SK-N-SH (cell line): ENCODE results near the gene ERC1. TPM values are rescaled to one million over a fixed set of nuclear protein-coding genes. Genes with fewer than 3 reads are reported as not detected.
A peak's percentile ranks its signal among the peaks of the same experiment; 100 is the strongest.

Source experiments
- CTCF ChIA-PET: fragments of 300-600, 350-600 bp; formaldehyde crosslinking; extraction: SDS; loops from one replicate; lab custom pipeline; 2021; lab: Yijun Ruan, JAX
- POLR2A ChIA-PET: fragments of 350-600 bp; sonication (Branson Sonifier 250); formaldehyde crosslinking; extraction: SDS; loops from one replicate; lab custom pipeline; 2020; ENCODE audit warnings: antibody characterized with exemption, inconsistent platforms; lab: Yijun Ruan, JAX
- DNase-seq: peaks from one replicate; pipeline ENCODE4 v3.0.0; 2012
- H2AFZ ChIP-seq: fragments of 200-600 bp; sonication (generic); 2 replicates; pipeline ENCODE4 v1.8.1; 2016; ENCODE audit warnings: antibody characterized with exemption, mild to moderate bottlenecking, low read depth
- H3F3A ChIP-seq: fragments of 200-600 bp; sonication (generic); replicated peaks from 2 replicates; pipeline ENCODE3; 2016; ENCODE audit warnings: antibody characterized with exemption, mild to moderate bottlenecking; ENCODE audit not compliant: insufficient read depth
- H3K27ac ChIP-seq, 2 experiments: fragments of 200-500 bp in 1 of 2; fragments of 200-600 bp in 1 of 2; sonication (Bioruptor generic) in 1 of 2; sonication (generic), shearing (Covaris generic) in 1 of 2; 2 replicates each; pipeline versions ENCODE4 v1.5.1 to v1.6.1; 2014 to 2016; ENCODE audit warnings: low read depth in 2 of 2, inconsistent platforms in 1 of 2, low read length in 1 of 2, mild to moderate bottlenecking in 1 of 2, mixed read lengths in 1 of 2
- H3K27me3 ChIP-seq: fragments of 200-600 bp; sonication (generic), shearing (Covaris generic); 2 replicates; pipeline ENCODE4 v1.6.1; 2016; ENCODE audit warnings: mixed run types; ENCODE audit not compliant: insufficient read depth
- H3K36me3 ChIP-seq, 2 experiments: fragments of 200-500 bp in 1 of 2; fragments of 200-600 bp in 1 of 2; sonication (Bioruptor generic) in 1 of 2; sonication (generic) in 1 of 2; replicated peaks in 1 of 2; 2 replicates each; pipeline versions ENCODE3 to v1.5.1; 2014 to 2016; ENCODE audit warnings: low read length in 1 of 2, mild to moderate bottlenecking in 1 of 2; ENCODE audit not compliant: insufficient read depth in 2 of 2, control insufficient read depth in 1 of 2
- H3K4me1 ChIP-seq, 2 experiments: fragments of 200-500 bp in 1 of 2; fragments of 200-600 bp in 1 of 2; sonication (Bioruptor generic) in 1 of 2; sonication (generic), shearing (Covaris generic) in 1 of 2; 2 replicates each; pipeline versions ENCODE4 v1.5.1 to v1.6.1; 2014 to 2016; ENCODE audit warnings: low read depth in 1 of 2, low read length in 1 of 2, mixed run types in 1 of 2; ENCODE audit not compliant: insufficient read depth in 2 of 2, control insufficient read depth in 1 of 2
- H3K4me2 ChIP-seq: fragments of 200-600 bp; sonication (generic), shearing (Covaris generic); 2 replicates; pipeline ENCODE4 v1.6.1; 2017; ENCODE audit warnings: mixed run types
- H3K4me3 ChIP-seq, 2 experiments: fragments of 200-500 bp in 1 of 2; fragments of 200-600 bp in 1 of 2; sonication (Bioruptor generic) in 1 of 2; sonication (generic), shearing (Covaris generic) in 1 of 2; 2 replicates each; pipeline versions ENCODE4 v1.5.1 to v1.8.1; 2014 to 2016; ENCODE audit warnings: low read depth in 2 of 2, inconsistent platforms in 1 of 2, low read length in 1 of 2, mild to moderate bottlenecking in 1 of 2, mixed read lengths in 1 of 2, moderate library complexity in 1 of 2
- H3K79me2 ChIP-seq: fragments of 200-600 bp; sonication (generic); 2 replicates; pipeline ENCODE4 v1.8.1; 2017; ENCODE audit warnings: mild to moderate bottlenecking; ENCODE audit not compliant: insufficient read depth
- H3K9ac ChIP-seq: fragments of 200-600 bp; sonication (generic); 2 replicates; pipeline ENCODE4 v1.6.1; 2017; ENCODE audit warnings: mixed run types
- H3K9me2 ChIP-seq: fragments of 200-600 bp; sonication (generic); 2 replicates; pipeline ENCODE4 v1.6.1; 2017; ENCODE audit warnings: mixed run types
- H3K9me3 ChIP-seq: fragments of 200-600 bp; sonication (generic); 2 replicates; pipeline ENCODE4 v1.6.1; 2017; ENCODE audit warnings: mixed run types, mild to moderate bottlenecking, moderate library complexity
- H4K20me1 ChIP-seq: fragments of 200-600 bp; sonication (generic); 2 replicates; pipeline ENCODE4 v1.6.1; 2017; ENCODE audit warnings: mild to moderate bottlenecking, mixed run types; ENCODE audit not compliant: insufficient read depth
- ELF1 ChIP-seq: IDR thresholded peaks from 2 replicates; pipeline ENCODE4 v1.4.0; 2012
- EP300 ChIP-seq, 2 experiments: IDR thresholded peaks; 2 replicates each; pipeline versions ENCODE4 v1.4.0 to v1.6.1; 2012; ENCODE audit warnings: borderline replicate concordance in 1 of 2, low read depth in 1 of 2, low read length in 1 of 2
- EZH2phosphoT487 ChIP-seq: fragments of 200-600 bp; sonication (generic); IDR thresholded peaks from 2 replicates; pipeline ENCODE4 v1.6.1; 2017; ENCODE audit warnings: low read depth, mixed run types, mild to moderate bottlenecking, antibody characterized with exemption, moderate library complexity, borderline replicate concordance
- FOSL2 ChIP-seq: IDR thresholded peaks from 2 replicates; pipeline ENCODE4 v1.4.0; 2012; ENCODE audit warnings: low read depth, mild to moderate bottlenecking, moderate library complexity, borderline replicate concordance
- FOXJ3 ChIP-seq: sonication (generic); formaldehyde crosslinking; IDR thresholded peaks from 2 replicates; pipeline ENCODE4 v1.5.1; 2020; ENCODE audit warnings: mild to moderate bottlenecking, missing genetic modification reagents
- FOXM1 ChIP-seq: IDR thresholded peaks from 2 replicates; pipeline ENCODE4 v1.4.0; 2012; ENCODE audit warnings: low read depth, mild to moderate bottlenecking
- GATA2 ChIP-seq: sonication (generic); formaldehyde crosslinking; IDR thresholded peaks from 2 replicates; pipeline ENCODE4 v1.5.0; 2020; ENCODE audit warnings: mild to moderate bottlenecking, missing genetic modification reagents
- JUND ChIP-seq: IDR thresholded peaks from 2 replicates; pipeline ENCODE4 v1.4.0; 2012
- MXI1 ChIP-seq: IDR thresholded peaks from 2 replicates; pipeline ENCODE4 v1.6.1; 2012; ENCODE audit warnings: mild to moderate bottlenecking, low read depth, low read length, improper control_type of control experiment
- NRF1 ChIP-seq: IDR thresholded peaks from 2 replicates; pipeline ENCODE4 v1.6.1; 2012; ENCODE audit warnings: low read depth, mild to moderate bottlenecking, low read length
- PBX3 ChIP-seq: IDR thresholded peaks from 2 replicates; pipeline ENCODE4; 2012
- POLR2AphosphoS5 ChIP-seq: IDR thresholded peaks from 2 replicates; pipeline ENCODE4 v1.6.1; 2012; ENCODE audit warnings: low read depth, low read length
- RAD21 ChIP-seq: IDR thresholded peaks from 2 replicates; pipeline ENCODE4 v1.6.1; 2012; ENCODE audit warnings: mild to moderate bottlenecking, low read length
- RFX5 ChIP-seq: IDR thresholded peaks from 2 replicates; pipeline ENCODE4 v1.6.1; 2012; ENCODE audit warnings: mild to moderate bottlenecking, improper control_type of control experiment, low read length
- RXRA ChIP-seq: IDR thresholded peaks from 2 replicates; pipeline ENCODE4 v1.4.0; 2012; ENCODE audit warnings: low read depth, mild to moderate bottlenecking, borderline replicate concordance
- TCF12 ChIP-seq: IDR thresholded peaks from 2 replicates; pipeline ENCODE4 v1.4.0; 2012
- TEAD4 ChIP-seq: IDR thresholded peaks from 2 replicates; pipeline ENCODE4 v1.4.0; 2012; ENCODE audit warnings: mild to moderate bottlenecking, borderline replicate concordance; ENCODE audit not compliant: insufficient read depth
- USF2 ChIP-seq: fragments of 150-350 bp; IDR thresholded peaks from 2 replicates; pipeline ENCODE4 v1.6.1; 2017; ENCODE audit warnings: antibody characterized with exemption, low read length, low read depth, borderline replicate concordance
- WGBS: methylation state at CpG from one replicate; pipeline ENCODE4 v1.1.6; 2017; ENCODE audit warnings: low lambda C conversion rate; 5-methylcytosine and 5-hydroxymethylcytosine counted together
- polyA plus RNA-seq, 3 experiments: library from polyadenylated mRNA; depleted of rRNA; stranded (reverse); fragments of >200 nt; gene quantifications; 2 replicates each; pipeline ENCODE4 v1.2.3, GENCODE V29; 2012

ERC1 gene
- polyA plus RNA-seq, 1 of the 3 experiments (the other 2 are of a cell fraction), result 7.5 TPM

- TF ChIP-seq RAD21 (no peak), PBX3 (peak; percentile 98), USF2 (no peak), FOSL2 (peak; percentile 71; the same call in 1 of the 2 replicates), FOXJ3 (CRISPR knock-in tag) (no peak), RFX5 (no peak), TCF12 (peak; percentile 98), NRF1 (no peak)
These were observed 366.1 kb downstream of the ERC1 start (continued) for GRCh38 chr12:1357171-1357570.

- TF ChIP-seq ELF1, result no peak
- no peak for TF ChIP-seq MXI1
- TF ChIP-seq POLR2AphosphoS5, result no peak
- no peak for TF ChIP-seq EP300 (IDR thresholded peaks at IDR 0.05; ENCODE audit: borderline replicate concordance in 1 of 2, low read depth in 1 of 2, low read length in 1 of 2)
- no peak for TF ChIP-seq FOXM1
- no peak overlapping the region for H2AFZ ChIP-seq
- WGBS, result 95% methylated on average over 1 of the region's 1 CpG
- H3K4me2 ChIP-seq, result no peak overlapping the region
- H3K4me1 ChIP-seq, result peaks cover 5 to 8% of the 10 kb centered on the region in 2 experiments; a peak in 3 of 4 replicates
- peaks cover 28% of the 10 kb centered on the region for H3F3A ChIP-seq
- no peaks in the 10 kb centered on the region for H3K9me3 ChIP-seq
- H3K9me2 ChIP-seq, result no peaks in the 10 kb centered on the region
- H3K36me3 ChIP-seq, result no peaks in the 10 kb centered on the region
- H4K20me1 ChIP-seq, result no peaks in the 10 kb centered on the region
- DNase-seq, result no peak
- peak overlapping the region in 1 of 2 experiments; percentile 35; a peak in 1 of 4 replicates for H3K27ac ChIP-seq
- ChIA-PET CTCF (no interaction called here), POLR2A (no interaction called here)
- no peaks in the 10 kb centered on the region for H3K27me3 ChIP-seq
- H3K9ac ChIP-seq, result no peak overlapping the region
- H3K79me2 ChIP-seq, result no peaks in the 10 kb centered on the region
- no peak overlapping the region for H3K4me3 ChIP-seq
These were observed 366.7 kb downstream of the ERC1 start for GRCh38 chr12:1357711-1358110.

GRCh38 chr12:1360441-1361210, 369.6 kb downstream of the ERC1 start:
- no peaks in the 10 kb centered on the region for H4K20me1 ChIP-seq
- 71% methylated on average over 2 of the region's 2 CpGs for WGBS
- no peaks in the 10 kb centered on the region for H3K79me2 ChIP-seq
- no peak overlapping the region for H3K4me3 ChIP-seq
- no peaks in the 10 kb centered on the region for H3K27me3 ChIP-seq
- H3K9me2 ChIP-seq, result no peaks in the 10 kb centered on the region
- H3K36me3 ChIP-seq, result peaks cover 0 to 10% of the 10 kb centered on the region in 2 experiments
- ChIA-PET POLR2A (no interaction called here), CTCF (interaction anchor here (0.7 to 1.0 kb wide), 2 partner anchors 222 to 243 kb away, joined by 3 to 4 read pairs; no protein-coding TSS in a partner anchor)
- no peak for TF ChIP-seq EZH2phosphoT487
- no peak for TF ChIP-seq RXRA
- peak; percentile 80 for TF ChIP-seq TEAD4
- peak; percentile 77 for TF ChIP-seq JUND
- TF ChIP-seq GATA2 (CRISPR knock-in tag), result no peak
- peak; percentile 27; the same call in 1 of the 2 replicates for TF ChIP-seq PBX3
- peak; percentile 64 for TF ChIP-seq TCF12
- TF ChIP-seq FOSL2, result peak; percentile 77; the same call in 1 of the 2 replicates
- no peak; a peak in 1 of 4 replicates for TF ChIP-seq EP300 (IDR thresholded peaks at IDR 0.05; ENCODE audit: borderline replicate concordance in 1 of 2, low read depth in 1 of 2, low read length in 1 of 2)
- H3K4me2 ChIP-seq, result no peak overlapping the region
- no peaks in the 10 kb centered on the region for H3K9me3 ChIP-seq
- no peak overlapping the region for H3K9ac ChIP-seq
- H3F3A ChIP-seq, result peaks cover 28% of the 10 kb centered on the region
- H2AFZ ChIP-seq, result no peak overlapping the region
- peaks cover 5 to 8% of the 10 kb centered on the region in 2 experiments; a peak in 3 of 4 replicates for H3K4me1 ChIP-seq
- DNase-seq, result no peak
- H3K27ac ChIP-seq, result peak overlapping the region in 1 of 2 experiments; percentile 30; a peak in 1 of 4 replicates
